Dendritic cell treated with granulocyte-macrophage colony-stimulating factor and Interleukin-4, amounts not matched to agents 40 ng/mL and 50 ng/mL, for 4 days (primary cell): Measurements from ENCODE around the gene ZNF487.
"Not testable (repeated sequence)": the region's sequence is repeated elsewhere in the genome, so short reads cannot be mapped to it uniquely, and the experiment has no call there.

Experiments
- H3K27ac Mint-ChIP-seq: one replicate; pipeline ENCODE4 v1.8.0; 2022; ENCODE audit warnings: mild to moderate bottlenecking, mixed read lengths
- H3K27me3 Mint-ChIP-seq: one replicate; pipeline ENCODE4 v1.8.0; 2022; ENCODE audit warnings: mild to moderate bottlenecking, mixed read lengths
- H3K36me3 Mint-ChIP-seq: one replicate; pipeline ENCODE4 v1.8.0; 2022; ENCODE audit warnings: low read depth, mixed read lengths
- H3K4me1 Mint-ChIP-seq: one replicate; pipeline ENCODE4 v1.8.0; 2022; ENCODE audit warnings: low read depth, mixed read lengths
- H3K4me3 Mint-ChIP-seq: one replicate; pipeline ENCODE4 v1.8.0; 2022; ENCODE audit warnings: mild to moderate bottlenecking, moderate library complexity, mixed read lengths
- H3K9me3 Mint-ChIP-seq: one replicate; pipeline ENCODE4 v1.8.0; 2022; ENCODE audit warnings: mixed read lengths
- intact Hi-C: fragments of 100-400 bp; cut with micrococcal nuclease; formaldehyde crosslinking; loops from one replicate; pipeline ENCODE4 v1.15.0; 2022

Gene ZNF487

DNA sequence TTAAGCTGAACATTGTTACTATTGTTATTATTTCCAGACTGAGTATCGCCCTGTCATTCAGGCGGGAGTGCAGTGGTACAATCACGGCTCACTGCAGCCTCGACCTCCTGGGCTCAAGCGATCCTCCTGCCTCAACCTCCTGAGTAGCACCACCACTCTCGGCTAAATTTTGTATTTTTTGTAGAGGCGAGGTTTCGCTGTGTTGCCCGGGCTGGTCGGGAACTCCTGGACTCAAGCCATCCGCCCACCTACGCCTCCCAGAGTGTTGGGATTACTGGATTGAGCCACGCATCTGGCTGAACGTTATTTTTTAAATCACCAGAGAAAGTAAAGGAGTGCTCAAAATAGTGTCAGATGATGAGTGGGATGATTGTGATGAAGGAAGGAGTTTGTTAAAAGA, 26.6 kb upstream of the ZNF487 start:
- H3K27ac Mint-ChIP-seq, result peak overlapping the region; percentile 98
- no peaks in the 10 kb centered on the region for H3K27me3 Mint-ChIP-seq
- H3K36me3 Mint-ChIP-seq, result peaks cover 26% of the 10 kb centered on the region
- no peaks in the 10 kb centered on the region for H3K9me3 Mint-ChIP-seq
- intact Hi-C loops, result no loop called here
- peaks cover 37% of the 10 kb centered on the region for H3K4me1 Mint-ChIP-seq
- peak overlapping the region; percentile 88 for H3K4me3 Mint-ChIP-seq

DNA sequence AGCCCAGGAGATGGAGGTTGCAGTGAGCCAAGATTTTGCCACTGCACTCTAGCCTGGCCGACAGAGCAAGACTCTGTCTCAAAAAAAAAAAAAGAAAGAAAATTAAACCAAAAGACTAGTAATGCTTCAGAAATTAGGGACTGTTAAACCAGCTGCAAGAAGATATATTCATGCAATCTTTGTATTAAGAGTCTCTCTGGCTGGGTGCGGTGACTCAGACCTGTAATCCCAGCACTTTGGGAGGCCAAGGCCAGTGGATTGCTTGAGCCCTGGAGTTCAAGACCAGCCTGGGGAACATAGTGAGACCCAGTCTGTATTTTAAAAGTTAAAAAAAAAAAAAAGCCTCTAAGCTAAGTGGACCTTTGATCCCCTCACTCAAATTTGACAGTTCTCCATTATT, 25.4 kb upstream of the ZNF487 start:
- H3K27ac Mint-ChIP-seq, result no peak overlapping the region
- no peak overlapping the region for H3K4me3 Mint-ChIP-seq
- H3K27me3 Mint-ChIP-seq, result no peaks in the 10 kb centered on the region
- peaks cover 26% of the 10 kb centered on the region for H3K36me3 Mint-ChIP-seq
- intact Hi-C loops, result no loop called here
- H3K4me1 Mint-ChIP-seq, result peaks cover 27% of the 10 kb centered on the region
- H3K9me3 Mint-ChIP-seq, result no peaks in the 10 kb centered on the region

DNA sequence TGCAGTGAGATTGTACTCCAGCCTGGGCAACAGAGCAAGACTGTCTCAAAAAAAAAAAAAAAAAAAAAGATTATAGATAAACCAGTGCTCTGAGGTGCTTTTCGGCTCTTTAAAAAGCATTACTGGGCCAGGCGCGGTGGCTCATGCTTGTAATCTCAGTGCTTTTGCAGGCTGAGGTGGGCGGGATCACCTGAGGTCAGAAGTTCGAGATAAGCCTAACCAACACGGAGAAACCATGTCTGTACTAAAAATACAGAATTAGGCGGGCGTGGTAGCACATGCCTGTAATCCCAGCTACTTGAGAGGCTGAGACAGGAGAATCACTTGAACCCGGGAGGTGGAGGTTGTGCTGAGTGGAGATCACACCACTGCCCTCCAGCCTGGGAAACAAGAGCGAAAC, 21.4 kb upstream of the ZNF487 start:
- no peak overlapping the region for H3K4me3 Mint-ChIP-seq
- H3K27me3 Mint-ChIP-seq, result no peaks in the 10 kb centered on the region
- peaks cover 37% of the 10 kb centered on the region for H3K4me1 Mint-ChIP-seq
- no peak overlapping the region for H3K27ac Mint-ChIP-seq
- H3K36me3 Mint-ChIP-seq, result no peaks in the 10 kb centered on the region
- H3K9me3 Mint-ChIP-seq, result no peaks in the 10 kb centered on the region
- intact Hi-C loops, result no loop called here

DNA sequence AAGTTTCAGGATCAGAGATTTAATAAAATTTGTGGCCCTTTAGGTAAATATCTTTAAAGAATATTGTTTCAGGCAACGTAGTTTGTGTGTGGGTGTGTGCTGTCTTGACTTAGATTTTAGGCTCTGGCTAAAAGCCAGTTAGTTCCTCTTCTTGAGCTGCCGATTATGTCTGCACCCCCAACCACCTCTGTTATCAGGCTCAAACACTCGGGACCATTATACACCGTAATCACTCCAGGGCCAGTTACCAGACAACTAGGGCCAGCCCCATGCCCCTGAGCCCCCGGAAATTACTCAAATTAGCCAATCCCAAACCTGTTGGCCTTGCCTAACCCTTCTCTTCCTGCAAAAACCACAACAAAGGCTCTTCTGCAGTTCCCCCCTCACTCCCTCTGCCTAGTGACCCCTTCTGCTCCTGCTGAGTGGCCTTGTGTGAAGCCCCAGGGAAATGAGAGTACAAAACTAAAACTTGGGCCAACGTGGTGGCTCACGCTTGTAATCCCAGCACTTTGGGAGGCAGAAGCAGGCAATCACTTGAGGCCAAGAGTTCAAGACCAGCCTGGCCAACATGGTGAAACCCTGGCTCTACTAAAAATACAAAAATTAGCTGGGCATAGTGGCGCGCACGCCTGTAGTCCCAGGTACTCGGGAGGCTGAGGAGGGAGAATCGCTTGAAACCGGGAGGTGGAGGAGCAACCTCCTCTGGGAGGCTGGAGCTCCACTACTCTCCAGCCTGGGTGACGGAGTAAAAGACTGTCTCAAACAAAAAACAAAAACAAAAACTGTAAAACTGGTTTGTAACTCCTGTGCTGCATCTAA, 18.8 kb upstream of the ZNF487 start:
- H3K27ac Mint-ChIP-seq, result peak overlapping the region; percentile 92
- no peaks in the 10 kb centered on the region for H3K9me3 Mint-ChIP-seq
- H3K27me3 Mint-ChIP-seq, result no peaks in the 10 kb centered on the region
- intact Hi-C loops, result no loop called here
- H3K36me3 Mint-ChIP-seq, result no peaks in the 10 kb centered on the region
- peak overlapping the region; percentile 55 for H3K4me3 Mint-ChIP-seq
- H3K4me1 Mint-ChIP-seq, result peaks cover 42% of the 10 kb centered on the region

DNA sequence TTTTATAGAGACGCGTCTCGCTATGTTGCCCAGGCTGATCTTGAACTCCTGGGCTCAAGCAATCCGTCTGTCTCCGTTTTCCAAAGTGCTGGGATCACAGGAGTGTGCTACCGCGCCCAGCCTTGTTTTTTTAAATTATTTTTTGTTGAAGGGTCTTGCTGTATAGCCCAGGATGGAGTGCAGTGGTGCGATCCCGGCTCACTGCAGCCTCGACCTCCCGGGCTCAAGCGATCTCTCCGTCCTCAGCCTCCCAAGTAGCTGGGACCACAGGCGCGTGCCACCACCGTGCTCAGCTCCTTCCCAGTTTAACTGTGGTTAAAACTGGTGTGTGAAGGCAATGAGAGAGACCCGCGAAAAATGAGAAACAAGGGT, 16.9 kb upstream of the ZNF487 start:
- Mint-ChIP-seq H3K36me3 (no peaks in the 10 kb centered on the region), H3K27me3 (no peaks in the 10 kb centered on the region), H3K27ac (peak overlapping the region; percentile 100), H3K4me1 (peaks cover 36% of the 10 kb centered on the region), H3K9me3 (no peaks in the 10 kb centered on the region), H3K4me3 (peak overlapping the region; percentile 89)
- intact Hi-C loops, result loop anchor here (1.0 kb wide), 2 partner anchors 11 to 16 kb away; partner anchors contain the start of gene HNRNPF

DNA sequence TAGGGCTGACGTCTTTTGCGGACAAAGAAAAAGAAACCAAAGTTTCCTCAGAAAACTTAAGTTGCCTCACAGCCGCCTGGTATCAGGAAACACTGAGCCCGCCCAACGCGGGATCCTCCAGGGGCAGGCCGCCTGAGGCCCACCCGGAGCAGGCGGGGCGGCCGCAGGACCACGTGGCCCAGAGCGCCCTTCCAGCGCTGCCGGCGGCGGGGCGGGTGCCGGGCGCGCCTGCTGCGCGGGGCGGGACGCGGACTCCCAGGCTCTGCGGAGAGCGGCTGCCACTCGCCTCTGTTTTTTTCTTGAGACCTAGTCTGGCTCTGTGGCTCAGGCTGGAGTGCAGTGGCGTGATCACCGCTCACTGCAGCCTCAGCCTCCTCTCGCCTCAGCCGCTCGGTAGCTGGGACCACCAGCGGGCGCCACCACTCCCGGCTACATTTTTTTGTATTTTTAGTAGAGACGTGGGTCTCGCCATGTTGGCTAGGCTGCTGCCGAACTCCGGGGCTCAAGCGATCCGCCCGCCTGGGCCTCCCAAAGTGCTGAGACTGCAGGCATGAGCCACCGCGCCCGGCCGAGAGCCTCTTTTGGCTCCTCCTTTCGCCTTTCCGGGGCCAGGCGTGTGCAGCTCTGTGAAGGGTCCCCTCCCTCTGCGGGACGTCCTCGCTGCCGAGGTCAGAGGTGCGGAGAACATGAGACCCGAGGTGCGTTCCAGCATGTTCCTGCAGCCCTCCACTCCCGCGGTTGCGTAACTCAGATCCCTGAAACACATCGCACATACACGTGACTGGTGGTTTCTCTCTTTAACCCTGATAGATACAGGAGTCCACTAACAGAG, 16.3 kb upstream of the ZNF487 start:
- H3K4me3 Mint-ChIP-seq, result peak overlapping the region; percentile 89
- H3K27me3 Mint-ChIP-seq, result no peaks in the 10 kb centered on the region
- intact Hi-C loops, result loop anchor here (1.0 kb wide), 2 partner anchors 11 to 16 kb away; partner anchors contain the start of gene HNRNPF

DNA sequence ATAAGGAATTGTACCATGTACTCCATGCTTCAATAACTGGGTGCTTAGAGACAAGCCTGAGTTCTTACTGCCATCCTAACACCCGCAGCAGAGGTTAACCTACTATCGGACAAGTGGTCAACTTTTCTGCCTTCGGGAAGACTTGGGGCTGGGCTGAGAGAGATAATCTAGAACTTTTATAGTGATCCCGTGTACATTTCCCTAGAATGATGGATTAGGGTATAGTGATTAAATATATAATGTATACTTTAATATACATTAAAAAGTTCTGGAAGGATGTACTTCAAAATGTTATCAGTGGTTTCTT, 15.8 kb upstream of the ZNF487 start:
- Mint-ChIP-seq H3K4me1 (peaks cover 36% of the 10 kb centered on the region), H3K9me3 (no peaks in the 10 kb centered on the region), H3K36me3 (no peaks in the 10 kb centered on the region), H3K27ac (peak overlapping the region; percentile 100), H3K4me3 (peak overlapping the region; percentile 89), H3K27me3 (no peaks in the 10 kb centered on the region)
- intact Hi-C loops, result no loop called here

More for the DNA sequence above, 16.3 kb upstream of the ZNF487 start:
- Mint-ChIP-seq H3K9me3 (no peaks in the 10 kb centered on the region), H3K36me3 (no peaks in the 10 kb centered on the region), H3K4me1 (peaks cover 36% of the 10 kb centered on the region), H3K27ac (peak overlapping the region; percentile 100)

DNA sequence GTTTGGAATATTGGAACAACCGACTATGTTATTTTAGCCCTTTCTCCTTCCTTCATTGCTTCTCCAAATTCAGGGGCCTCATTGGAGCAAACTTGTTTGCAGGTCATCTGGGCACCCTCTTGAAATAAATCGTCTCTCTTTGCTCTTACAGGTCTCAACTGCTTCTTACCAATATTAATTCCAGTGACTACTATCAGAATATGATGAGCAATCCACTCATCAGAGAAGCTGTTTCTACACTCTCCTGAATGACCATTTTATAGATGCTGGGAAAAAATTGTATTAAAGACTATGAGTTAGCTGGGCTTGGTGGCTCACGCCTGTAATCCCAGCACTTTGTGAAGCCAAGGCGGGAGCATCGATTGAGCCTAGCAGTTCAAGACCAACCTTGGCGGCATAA, 15.4 kb upstream of the ZNF487 start:
- H3K27me3 Mint-ChIP-seq, result no peaks in the 10 kb centered on the region
- peaks cover 36% of the 10 kb centered on the region for H3K4me1 Mint-ChIP-seq
- H3K36me3 Mint-ChIP-seq, result no peaks in the 10 kb centered on the region
- no peaks in the 10 kb centered on the region for H3K9me3 Mint-ChIP-seq
- no peak overlapping the region for H3K4me3 Mint-ChIP-seq
- intact Hi-C loops, result no loop called here
- peak overlapping the region; percentile 100 for H3K27ac Mint-ChIP-seq

DNA sequence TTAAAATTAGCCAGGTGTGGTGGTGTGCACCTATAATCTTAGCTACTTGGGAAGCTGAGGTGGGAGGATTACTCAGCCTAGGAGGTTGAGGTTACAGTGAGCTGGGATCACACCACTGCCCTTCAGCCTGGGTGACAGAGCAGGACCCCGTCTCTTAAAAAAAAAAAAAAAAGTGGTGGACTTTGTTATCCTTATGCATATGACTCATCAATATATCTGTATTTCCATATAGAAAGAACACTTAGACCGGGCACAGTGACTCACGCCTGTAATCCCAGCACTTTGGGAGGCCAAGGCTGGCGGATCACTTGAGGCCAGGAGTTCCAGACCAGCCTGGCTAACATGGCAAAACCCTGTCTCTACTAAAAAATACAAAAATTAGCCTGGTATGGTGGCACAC, 15.0 kb upstream of the ZNF487 start:
- H3K9me3 Mint-ChIP-seq, H3K27me3 Mint-ChIP-seq, H3K4me3 Mint-ChIP-seq, intact Hi-C loops, H3K36me3 Mint-ChIP-seq: not testable (repeated sequence)
- Mint-ChIP-seq H3K27ac (peak overlapping the region; percentile 100), H3K4me1 (peaks cover 36% of the 10 kb centered on the region)

DNA sequence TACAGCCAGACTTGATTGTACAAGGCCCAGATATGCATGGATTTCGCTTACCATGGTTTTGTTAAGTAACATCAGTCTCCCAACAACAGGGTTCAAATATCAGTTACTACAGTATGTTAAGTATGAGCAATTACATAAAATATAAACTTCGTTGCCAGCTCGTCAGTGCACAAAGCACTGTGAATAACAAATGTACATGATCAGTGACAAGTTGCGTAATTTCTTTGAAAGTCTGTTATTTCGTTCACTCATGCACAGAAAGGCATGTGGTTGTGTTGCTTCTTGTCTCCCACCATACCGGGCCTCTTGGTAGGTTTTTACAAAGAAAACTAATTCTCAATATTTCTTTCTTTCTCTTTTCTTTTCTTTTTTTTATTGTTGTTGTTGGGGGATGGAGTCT, 12.5 kb upstream of the ZNF487 start:
- peaks cover 20% of the 10 kb centered on the region for H3K4me1 Mint-ChIP-seq
- no peak overlapping the region for H3K27ac Mint-ChIP-seq
- H3K36me3 Mint-ChIP-seq, result no peaks in the 10 kb centered on the region
- intact Hi-C loops, result no loop called here
- no peak overlapping the region for H3K4me3 Mint-ChIP-seq
- no peaks in the 10 kb centered on the region for H3K27me3 Mint-ChIP-seq
- no peaks in the 10 kb centered on the region for H3K9me3 Mint-ChIP-seq

DNA sequence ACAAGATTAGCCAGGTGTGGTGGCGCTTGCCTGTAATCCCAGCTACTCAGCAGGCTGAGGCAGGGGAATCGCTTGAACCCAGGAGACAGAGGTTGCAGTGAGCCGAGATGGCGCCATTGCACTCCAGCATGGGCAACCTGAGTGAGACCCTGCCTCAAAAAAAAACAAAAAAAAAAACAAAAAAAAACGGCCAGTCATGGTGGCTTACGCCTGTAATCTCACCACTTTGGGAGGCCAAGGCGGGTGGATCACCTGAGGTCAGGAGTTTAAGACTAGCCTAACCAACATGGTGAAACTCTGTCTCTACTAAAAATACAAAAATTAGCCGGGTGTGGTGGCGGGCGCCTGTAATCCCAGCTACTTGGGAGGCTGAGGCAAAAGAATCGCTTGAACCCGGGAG, 10.4 kb upstream of the ZNF487 start:
- H3K4me3 Mint-ChIP-seq, H3K36me3 Mint-ChIP-seq, H3K4me1 Mint-ChIP-seq, H3K27ac Mint-ChIP-seq, intact Hi-C loops, H3K27me3 Mint-ChIP-seq, H3K9me3 Mint-ChIP-seq: not testable (repeated sequence)

DNA sequence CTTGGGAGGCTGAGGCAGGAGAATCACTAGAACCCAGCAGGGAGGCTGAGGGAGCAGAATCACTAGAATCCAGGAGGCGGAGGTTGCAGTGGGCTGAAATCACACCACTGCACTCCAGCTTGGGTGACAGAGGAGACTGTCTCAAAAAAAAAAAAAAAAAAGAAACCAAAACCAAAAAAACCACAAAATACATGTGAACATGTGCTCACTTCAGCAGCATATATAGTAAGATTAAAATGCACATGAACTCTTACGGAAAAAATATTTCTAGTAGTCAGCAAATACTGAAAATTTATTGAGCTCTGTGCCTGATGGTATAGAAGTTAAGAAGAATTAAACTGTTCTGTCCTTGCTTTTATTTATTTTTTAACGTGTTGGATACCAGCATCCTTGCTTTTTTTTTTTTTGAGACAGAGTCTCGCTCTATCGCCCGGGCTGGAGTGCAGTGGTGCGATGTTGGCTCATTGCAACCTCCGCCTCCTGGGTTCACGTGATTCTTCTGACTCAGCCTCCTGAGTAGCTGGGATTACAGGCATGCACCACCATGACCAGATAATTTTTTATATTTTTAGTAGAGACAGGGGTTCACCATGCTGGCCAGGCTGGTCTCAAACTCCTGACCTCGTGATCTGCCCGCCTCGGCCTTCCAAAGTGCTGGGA, 9.6 kb upstream of the ZNF487 start:
- no peak overlapping the region for H3K4me3 Mint-ChIP-seq
- H3K4me1 Mint-ChIP-seq, result peaks cover 8% of the 10 kb centered on the region
- intact Hi-C loops, result no loop called here
- H3K27ac Mint-ChIP-seq, result no peak overlapping the region
- H3K9me3 Mint-ChIP-seq, result no peaks in the 10 kb centered on the region
- no peaks in the 10 kb centered on the region for H3K36me3 Mint-ChIP-seq
- no peaks in the 10 kb centered on the region for H3K27me3 Mint-ChIP-seq

DNA sequence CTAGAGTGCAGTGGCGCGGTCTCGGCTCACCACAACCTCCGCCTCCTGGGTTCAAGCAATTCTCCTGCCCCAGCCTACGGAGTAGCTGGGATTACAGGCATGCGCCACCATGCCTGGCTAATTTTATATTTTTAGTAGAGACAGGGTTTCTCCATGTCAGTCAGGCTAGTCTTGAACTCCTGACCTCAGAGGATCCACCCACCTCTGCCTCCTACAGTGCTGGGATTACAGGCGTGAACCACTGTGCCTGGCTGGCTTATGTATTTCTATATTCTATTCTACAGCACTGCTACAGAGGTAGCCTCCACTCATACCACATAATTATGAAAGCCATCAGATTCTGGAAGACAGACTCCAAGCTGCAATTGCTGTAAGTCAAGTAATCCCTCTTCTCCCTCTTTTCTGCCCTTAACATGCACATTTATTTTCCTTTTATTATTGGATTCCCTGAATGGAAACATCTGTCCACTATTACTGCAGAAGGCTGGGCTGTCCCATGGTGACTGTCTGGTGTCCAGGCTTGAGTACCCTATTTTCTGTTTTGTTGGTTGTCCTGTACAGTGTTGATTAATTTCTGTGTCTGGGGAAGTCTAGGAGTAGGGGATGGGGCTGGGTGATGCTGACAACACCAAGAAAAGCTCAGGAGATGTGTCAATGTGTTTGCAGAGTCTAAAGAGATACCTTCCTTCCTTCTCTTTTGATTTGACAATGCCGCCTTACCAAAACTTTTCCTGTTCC, 5.8 kb upstream of the ZNF487 start:
- Mint-ChIP-seq H3K9me3 (no peaks in the 10 kb centered on the region), H3K4me3 (no peak overlapping the region), H3K4me1 (peaks cover 8% of the 10 kb centered on the region), H3K27me3 (no peaks in the 10 kb centered on the region), H3K36me3 (no peaks in the 10 kb centered on the region), H3K27ac (peak overlapping the region; percentile 14)
- intact Hi-C loops, result no loop called here
